Pancreas (tissue), 10 donors: ENCODE measurements around the gene RPTOR. TPM values are rescaled to one million over a fixed set of nuclear protein-coding genes. Genes with fewer than 3 reads are reported as not detected.

Experiments used
- ATAC-seq, 4 donors: fragments of 200-7000 bp; cut with Tn5 transposase; one replicate each; pipeline versions ENCODE4 v1.8.0 to v1.9.1; 2020; ENCODE audit warnings: mild to moderate bottlenecking in 4 of 4, moderate library complexity in 4 of 4
- DNase-seq, 6 donors: peaks; one replicate each; pipeline ENCODE4 v3.0.0-alpha.2; 2020
- FAIRE-seq: peaks from 2 replicates; lab custom pipeline; 2012; peaks lifted over from hg19 to GRCh38; lab: Jason Lieb, UNC
- H3K27ac ChIP-seq, 4 donors: fragments of 200-600 bp; sonication (generic); 1 replicate in 3 of 4; 2 replicates in 1 of 4; pipeline versions ENCODE4 v1.5.0 to v1.8.0; 2020
- H3K27me3 ChIP-seq, 4 donors: fragments of 200-600 bp; one replicate each; pipeline ENCODE4 v1.8.0; 2021
- H3K36me3 ChIP-seq, 3 donors: fragments of 200-600 bp; sonication (generic) in 1 of 3; one replicate each; pipeline versions ENCODE4 v1.5.0 to v1.8.0; 2020 to 2021
- H3K4me1 ChIP-seq, 3 donors: fragments of 200-600 bp; one replicate each; pipeline ENCODE4 v1.8.0; 2021
- H3K4me3 ChIP-seq, 4 donors: fragments of 200-600 bp; sonication (generic) in 2 of 4; one replicate each; pipeline versions ENCODE4 v1.5.0 to v1.8.0; 2020 to 2021
- H3K9me3 ChIP-seq, 4 donors: fragments of 200-600 bp; one replicate each; pipeline ENCODE4 v1.8.0; 2021
- CTCF ChIP-seq, 4 donors: fragments of 200-600 bp; sonication (generic) in 3 of 4; IDR thresholded peaks; one replicate each; pipeline versions ENCODE4 v1.5.0 to v1.8.0; 2021; ENCODE audit warnings: antibody characterized with exemption in 4 of 4
- WGBS, 2 donors: extraction: QIAGEN DNeasy Blood & Tissue Kit; methylation state at CpG; one replicate each; pipeline ENCODE4 v1.1.7; 2013; 5-methylcytosine and 5-hydroxymethylcytosine counted together
- intact Hi-C, 3 donors: fragments of 100-400 bp; cut with DNase I; formaldehyde crosslinking; loops; one replicate each; pipeline versions ENCODE4 v1.11.1 to v1.14.2; 2022
- polyA plus RNA-seq, 2 donors: library from polyadenylated mRNA; stranded (reverse); fragments of 200-250 nt; gene quantifications; one replicate each; pipeline ENCODE4 v1.2.3, GENCODE V29; 2013
- total RNA-seq, 6 donors: library from RNA; stranded (reverse); fragmentation: NEBNext Ultra II Directional in 4 of 6; extraction: Animal tissue kit (Norgen Biotek cat#: 25700) in 4 of 6; gene quantifications; one replicate each; pipeline versions ENCODE4 v1.2.1 to v1.2.4, GENCODE V29; 2021 to 2023
- donor health status: healthy with polysubstance abuse.
- donor health status: DM: no; HTN: no; CAD: no; lungs with moderate emphysema.
- donor health status: DM: no; HTN: no; CAD: no.
- donor health status: control.
- donor health status: control.
- donor health status: Bipolar disorder and iron deficiency.
- donor health status: DM: yes; HTN: yes; CAD: no.
- donor health status: DM: no; HTN: no; CAD: no.
- donor health status: DM: no; HTN: no; CAD: no.
- donor health status: DM: yes; HTN: yes; CAD: no.

Gene RPTOR
- total and polyA plus RNA-seq, 8 donors, result 5.0 to 18.9 (median 13.2) TPM

DNA sequence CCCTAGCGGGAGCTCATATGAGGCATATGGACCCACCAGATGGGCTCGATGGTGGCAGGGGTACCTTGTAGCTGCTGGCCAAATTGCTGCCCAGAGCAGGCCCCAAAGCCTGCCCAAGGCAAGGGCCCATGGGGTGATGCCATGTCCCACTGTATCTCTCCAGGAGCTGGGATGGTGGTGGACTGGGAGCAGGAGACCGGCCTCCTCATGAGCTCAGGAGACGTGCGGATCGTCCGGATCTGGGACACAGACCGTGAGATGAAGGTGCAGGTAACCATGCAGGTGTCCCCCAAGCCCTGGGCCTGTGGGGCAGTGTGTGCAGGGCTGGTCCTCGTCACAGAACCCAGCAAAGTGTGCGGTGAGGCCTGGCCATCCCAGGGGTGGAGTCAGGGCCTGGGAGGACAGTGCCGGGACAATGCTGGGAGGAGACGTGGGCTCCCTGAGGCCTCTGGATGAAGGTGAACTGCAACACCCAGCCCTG is 412.9 kb downstream of the RPTOR start:
- H3K9me3 ChIP-seq, result no peaks in the 10 kb centered on the region

DNA sequence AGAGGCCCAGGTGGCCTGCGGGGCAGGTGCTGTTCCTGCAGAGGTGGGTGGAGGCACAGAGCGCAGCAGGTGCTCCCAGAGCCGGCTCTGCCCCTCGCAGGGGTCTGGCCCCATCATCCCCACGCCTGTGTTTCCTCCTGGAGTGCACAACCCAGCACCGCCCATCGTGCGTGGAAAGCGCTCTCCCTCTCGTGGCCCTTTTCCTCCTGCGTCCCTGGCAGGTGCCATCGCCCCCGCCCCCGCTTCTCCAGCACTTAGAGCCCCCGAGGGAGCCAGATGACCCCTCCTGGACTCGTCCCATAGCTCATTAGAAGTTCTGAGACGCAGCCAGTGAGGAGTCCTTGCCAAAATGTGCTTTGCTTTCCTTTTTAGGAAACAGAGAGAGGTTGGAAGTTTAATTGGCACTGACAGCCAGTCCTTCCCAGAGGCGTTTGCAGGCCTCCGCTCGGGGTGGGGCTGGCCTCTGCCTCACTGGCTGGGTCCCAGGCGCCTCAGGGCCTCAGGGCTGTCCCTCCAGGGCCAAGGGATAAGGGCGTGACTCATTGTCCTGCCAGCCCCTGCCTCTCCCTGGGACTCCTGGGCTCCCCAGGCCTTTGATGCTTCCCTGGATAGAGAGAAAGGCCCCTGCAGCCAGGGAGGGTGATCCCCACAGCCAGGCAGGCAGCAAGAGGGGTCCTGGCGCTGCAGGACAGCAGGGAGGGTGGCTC is 414.8 kb downstream of the RPTOR start:
- 86 to 88% methylated on average over 21 to 23 of the region's 23 CpGs for WGBS, 2 donors
- TF ChIP-seq CTCF (IDR thresholded peaks at IDR 0.05), result no peak
- Histone ChIP-seq H3K27ac (no peak overlapping the region), H3K4me1 (no peaks in the 10 kb centered on the region), H3K9me3 (no peaks in the 10 kb centered on the region), H3K27me3 (no peaks in the 10 kb centered on the region), H3K4me3 (no peak overlapping the region), H3K36me3 (no peaks in the 10 kb centered on the region)
- intact Hi-C loops, result no loop called here
- DNase-seq, result peak in 2 of 6 donors; percentile 39 to 52
- no peak for FAIRE-seq
- ATAC-seq, result peak; percentile 18 to 63 (median 48)

More for the DNA sequence above, 412.9 kb downstream of the RPTOR start:
- Histone ChIP-seq H3K36me3 (no peaks in the 10 kb centered on the region), H3K4me3 (no peak overlapping the region), H3K27ac (no peak overlapping the region), H3K27me3 (no peaks in the 10 kb centered on the region), H3K4me1 (no peaks in the 10 kb centered on the region)
- intact Hi-C loops, result no loop called here
- no peak for ATAC-seq
- WGBS, 2 donors, result 94% methylated on average over 12 of the region's 12 CpGs
- no peak for DNase-seq
- no peak for TF ChIP-seq CTCF (IDR thresholded peaks at IDR 0.05)
- no peak for FAIRE-seq

- peak in 2 of 6 donors; percentile 37 to 55 for DNase-seq
- Histone ChIP-seq H3K36me3 (no peaks in the 10 kb centered on the region), H3K4me3 (no peak overlapping the region), H3K4me1 (no peaks in the 10 kb centered on the region), H3K27me3 (no peaks in the 10 kb centered on the region), H3K27ac (no peak overlapping the region), H3K9me3 (no peaks in the 10 kb centered on the region)
- WGBS, 2 donors, result 93 to 94% methylated on average over 24 of the region's 24 CpGs
- FAIRE-seq, result no peak
- TF ChIP-seq CTCF (IDR thresholded peaks at IDR 0.05), result no peak
- intact Hi-C loops, result no loop called here
- ATAC-seq, result peak in 1 of 4 donors; percentile 26
Measured at GRCh38 chr17:80960037-80960796, 415.6 kb downstream of the RPTOR start.

GRCh38 chr17:80960797-80961452 is 416.3 kb downstream of the RPTOR start:
- intact Hi-C loops, result no loop called here
- WGBS, 2 donors, result 96 to 98% methylated on average over 31 of the region's 31 CpGs

More at GRCh38 chr17:80960797-80961452, 416.3 kb downstream of the RPTOR start:
- TF ChIP-seq CTCF (IDR thresholded peaks at IDR 0.05), result no peak
- Histone ChIP-seq H3K4me1 (no peaks in the 10 kb centered on the region), H3K36me3 (no peaks in the 10 kb centered on the region), H3K9me3 (no peaks in the 10 kb centered on the region), H3K27me3 (no peaks in the 10 kb centered on the region), H3K4me3 (no peak overlapping the region), H3K27ac (no peak overlapping the region)
- no peak for FAIRE-seq
- ATAC-seq, result no peak
- DNase-seq, result peak in 1 of 6 donors; percentile 69
